Measurements from ENCODE around the gene ATRIP.

DNA sequence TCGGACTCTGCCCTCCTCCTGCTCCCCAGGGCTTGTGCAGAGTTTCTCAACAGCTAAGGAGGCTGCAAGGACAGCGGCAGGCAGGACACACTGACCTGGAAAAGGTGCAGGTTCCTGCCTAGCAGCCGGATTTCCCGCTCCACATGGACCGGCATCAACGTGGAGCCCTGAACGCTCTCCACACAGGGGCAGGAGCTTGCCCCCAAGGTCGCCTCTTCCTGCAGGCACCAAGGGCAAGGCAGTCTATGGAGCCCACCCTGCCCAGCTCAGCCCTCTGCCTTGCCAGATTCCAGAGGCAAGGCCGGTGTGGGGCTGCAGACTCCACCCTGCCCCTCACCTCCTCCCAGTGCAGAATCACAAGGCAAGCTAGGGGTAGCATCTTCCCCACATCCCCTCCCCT, 27.4 kb upstream of the ATRIP start:
- TF ChIP-seq, protein P1, sequence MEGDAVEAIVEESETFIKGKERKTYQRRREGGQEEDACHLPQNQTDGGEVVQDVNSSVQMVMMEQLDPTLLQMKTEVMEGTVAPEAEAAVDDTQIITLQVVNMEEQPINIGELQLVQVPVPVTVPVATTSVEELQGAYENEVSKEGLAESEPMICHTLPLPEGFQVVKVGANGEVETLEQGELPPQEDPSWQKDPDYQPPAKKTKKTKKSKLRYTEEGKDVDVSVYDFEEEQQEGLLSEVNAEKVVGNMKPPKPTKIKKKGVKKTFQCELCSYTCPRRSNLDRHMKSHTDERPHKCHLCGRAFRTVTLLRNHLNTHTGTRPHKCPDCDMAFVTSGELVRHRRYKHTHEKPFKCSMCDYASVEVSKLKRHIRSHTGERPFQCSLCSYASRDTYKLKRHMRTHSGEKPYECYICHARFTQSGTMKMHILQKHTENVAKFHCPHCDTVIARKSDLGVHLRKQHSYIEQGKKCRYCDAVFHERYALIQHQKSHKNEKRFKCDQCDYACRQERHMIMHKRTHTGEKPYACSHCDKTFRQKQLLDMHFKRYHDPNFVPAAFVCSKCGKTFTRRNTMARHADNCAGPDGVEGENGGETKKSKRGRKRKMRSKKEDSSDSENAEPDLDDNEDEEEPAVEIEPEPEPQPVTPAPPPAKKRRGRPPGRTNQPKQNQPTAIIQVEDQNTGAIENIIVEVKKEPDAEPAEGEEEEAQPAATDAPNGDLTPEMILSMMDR (IDR thresholded peaks at IDR 0.05; ENCODE audit: low read depth, low read length), result no peak
- no peak for TF ChIP-seq EZH2phosphoT487 (IDR thresholded peaks at IDR 0.05; ENCODE audit: low read depth)

Data from OCI-LY3 (cell line).